ENCODE measurements around the gene RRP9.

- TF ChIP-seq POLR2A (IDR thresholded peaks at IDR 0.05; ENCODE audit: low read length) = no peak
- no peak for TF ChIP-seq GATA1 (IDR thresholded peaks at IDR 0.05; ENCODE audit: low read depth, low read length)
Measured at GRCh38 chr3:51961602-51962569, 20.2 kb upstream of the RRP9 start.

All from erythroblast (primary cell).